ENCODE measurements around the gene ST8SIA2.

Gene ST8SIA2

DNA sequence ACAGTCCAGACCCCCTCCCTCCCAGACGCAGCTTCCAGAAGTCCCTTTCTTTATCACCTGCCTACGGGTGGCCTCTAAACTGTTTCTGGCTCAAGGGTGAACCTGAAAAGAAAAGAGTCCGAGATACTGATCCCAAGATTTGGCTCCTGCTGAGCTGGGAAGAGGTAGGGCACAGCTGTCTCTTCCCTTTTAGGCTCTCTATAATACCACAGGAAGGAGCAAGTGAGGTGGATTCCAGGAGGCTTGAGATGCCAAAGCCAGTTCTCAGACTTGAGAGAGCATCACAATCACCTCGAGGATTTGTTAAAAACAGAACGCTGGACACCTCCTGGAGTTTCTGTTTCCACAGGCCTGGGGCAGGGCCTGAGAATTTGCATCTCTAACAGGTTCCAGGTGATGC lies 12.3 kb downstream of the ST8SIA2 start:
- no peak for DNase-seq (ENCODE audit: low spot score in 2 of 2)
- Histone ChIP-seq H3K9me3 (no peaks in the 10 kb centered on the region), H3K36me3 (replicated peaks) (no peaks in the 10 kb centered on the region), H3K27me3 (ENCODE audit: low read depth) (no peaks in the 10 kb centered on the region), H3K4me1 (peaks cover 29% of the 10 kb centered on the region), H3K4me3 (no peak overlapping the region)
- in situ Hi-C loops (cut with MboI; ENCODE audit: low sequenced_read_pairs), result no loop called here

DNA sequence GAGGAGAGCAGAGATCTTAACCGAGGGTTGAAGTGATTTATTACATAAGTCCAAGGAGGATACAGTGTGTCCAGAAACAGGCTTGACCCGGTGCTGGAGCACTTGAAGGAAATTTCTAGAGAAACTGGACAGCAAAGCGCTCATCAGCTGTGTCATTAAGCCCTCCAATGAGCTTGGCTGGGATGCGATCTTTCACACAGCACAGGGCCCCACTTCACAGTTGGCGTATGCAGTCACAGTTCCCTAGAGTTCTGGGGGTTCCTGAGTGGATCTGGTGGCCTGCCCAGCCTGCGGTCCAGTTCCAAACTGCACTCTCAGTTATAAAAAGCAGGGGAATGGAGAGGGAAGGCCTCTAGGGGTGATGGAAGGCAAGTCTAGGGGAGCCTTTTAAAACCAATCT lies 13.6 kb downstream of the ST8SIA2 start:
- no peaks in the 10 kb centered on the region for H3K9me3 ChIP-seq
- in situ Hi-C loops (cut with MboI; ENCODE audit: low sequenced_read_pairs), result no loop called here

DNA sequence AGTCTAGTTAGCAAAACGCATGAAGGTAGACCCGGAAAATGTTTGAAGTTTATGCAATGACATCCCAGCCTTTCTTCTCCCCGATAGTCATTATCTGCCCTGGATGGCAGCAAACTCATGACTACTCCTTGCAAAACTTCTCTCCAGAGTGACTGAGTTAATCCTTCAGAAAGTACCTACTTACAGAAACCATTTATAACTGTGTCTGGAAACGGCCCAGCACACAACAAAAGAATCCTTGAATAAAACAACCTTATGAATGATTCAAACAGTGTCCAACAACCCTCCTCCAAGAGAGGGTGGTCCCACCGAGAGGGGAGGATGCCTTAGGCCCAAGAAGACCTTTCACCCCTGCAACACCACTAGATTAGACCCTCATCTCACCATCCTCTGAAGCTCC lies 14.2 kb downstream of the ST8SIA2 start:
- Histone ChIP-seq H3K4me1 (peaks cover 30% of the 10 kb centered on the region), H3K36me3 (replicated peaks) (no peaks in the 10 kb centered on the region), H3K9me3 (no peaks in the 10 kb centered on the region), H3K27me3 (ENCODE audit: low read depth) (no peaks in the 10 kb centered on the region), H3K4me3 (no peak overlapping the region)
- in situ Hi-C loops (cut with MboI; ENCODE audit: low sequenced_read_pairs), result no loop called here
- DNase-seq (ENCODE audit: low spot score in 2 of 2), result peak; percentile 19 to 49

More for the DNA sequence above, 13.6 kb downstream of the ST8SIA2 start:
- Histone ChIP-seq H3K4me1 (peaks cover 29% of the 10 kb centered on the region), H3K27me3 (ENCODE audit: low read depth) (no peaks in the 10 kb centered on the region), H3K36me3 (replicated peaks) (no peaks in the 10 kb centered on the region), H3K4me3 (no peak overlapping the region)
- DNase-seq (ENCODE audit: low spot score in 2 of 2), result no peak

DNA sequence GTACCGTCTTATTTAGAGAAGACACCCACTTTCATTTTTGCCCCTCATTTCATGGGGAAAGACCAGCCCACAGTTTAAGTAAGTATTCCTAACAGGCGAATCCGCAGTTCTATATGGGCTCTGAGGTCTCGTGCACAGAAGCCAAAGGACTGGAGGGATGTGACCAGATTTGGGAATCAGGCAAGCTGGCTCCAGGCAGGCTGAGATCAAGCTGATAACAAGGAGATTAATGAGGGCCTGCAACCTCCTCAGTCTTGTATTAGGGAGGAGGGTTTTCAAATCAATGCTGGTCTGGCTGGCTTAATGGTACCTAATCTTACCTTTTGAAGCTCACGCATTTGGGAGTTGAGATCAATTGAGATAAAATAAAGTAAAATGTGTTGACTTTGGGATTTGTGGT lies 15.3 kb downstream of the ST8SIA2 start:
- peak; percentile 45 to 55 for DNase-seq (ENCODE audit: low spot score in 2 of 2)
- no peaks in the 10 kb centered on the region for H3K27me3 ChIP-seq (ENCODE audit: low read depth)
- no peaks in the 10 kb centered on the region for H3K9me3 ChIP-seq
- H3K4me3 ChIP-seq, result no peak overlapping the region
- H3K36me3 ChIP-seq (replicated peaks), result no peaks in the 10 kb centered on the region
- in situ Hi-C loops (cut with MboI; ENCODE audit: low sequenced_read_pairs), result no loop called here
- peaks cover 38% of the 10 kb centered on the region for H3K4me1 ChIP-seq

DNA sequence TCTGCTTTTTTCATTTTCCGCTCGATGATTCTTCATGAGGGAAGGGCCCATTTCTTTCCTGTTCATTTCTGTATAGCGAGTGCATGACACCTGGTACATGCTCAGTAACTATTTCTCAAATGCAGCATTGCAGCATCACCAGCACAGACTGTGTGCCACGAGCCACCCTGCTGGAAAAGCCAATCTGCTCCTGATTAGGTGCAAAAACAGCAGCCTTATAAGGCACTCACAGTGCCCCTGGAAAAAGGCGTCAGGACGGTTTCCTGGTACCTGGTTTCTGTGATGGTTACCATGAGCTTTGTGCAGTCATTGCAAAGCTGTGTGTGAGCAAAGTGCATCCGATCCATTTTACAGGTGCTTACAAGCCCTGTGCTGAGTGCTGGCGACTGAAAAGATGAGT lies 15.8 kb downstream of the ST8SIA2 start:
- Histone ChIP-seq H3K9me3 (no peaks in the 10 kb centered on the region), H3K4me1 (peaks cover 39% of the 10 kb centered on the region), H3K27me3 (ENCODE audit: low read depth) (no peaks in the 10 kb centered on the region), H3K36me3 (replicated peaks) (no peaks in the 10 kb centered on the region), H3K4me3 (no peak overlapping the region)
- no peak for DNase-seq (ENCODE audit: low spot score in 2 of 2)
- in situ Hi-C loops (cut with MboI; ENCODE audit: low sequenced_read_pairs), result no loop called here

DNA sequence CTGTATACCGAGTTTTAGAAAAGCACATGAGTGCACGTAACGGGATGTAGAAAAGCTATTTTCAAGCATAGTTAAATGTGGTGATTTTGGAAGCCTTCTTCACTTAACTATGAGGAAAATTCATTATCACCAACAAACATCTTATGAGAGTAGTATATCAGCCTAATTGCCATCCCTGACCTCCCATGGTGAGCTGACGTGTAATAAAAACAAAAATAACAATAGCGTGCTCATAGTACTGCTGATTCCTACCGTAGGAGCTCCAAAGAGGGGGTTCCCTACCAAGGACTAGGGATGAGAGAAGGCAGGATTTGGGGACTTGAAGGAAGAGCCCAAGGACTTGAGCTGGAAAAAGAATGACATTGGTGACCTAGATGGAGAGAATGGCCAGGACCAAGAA lies 16.9 kb downstream of the ST8SIA2 start:
- DNase-seq (ENCODE audit: low spot score in 2 of 2), result no peak
- Histone ChIP-seq H3K36me3 (replicated peaks) (no peaks in the 10 kb centered on the region; the same call in 1 of the 2 replicates), H3K9me3 (no peaks in the 10 kb centered on the region), H3K4me3 (no peak overlapping the region), H3K4me1 (peaks cover 39% of the 10 kb centered on the region), H3K27me3 (ENCODE audit: low read depth) (no peaks in the 10 kb centered on the region)
- in situ Hi-C loops (cut with MboI; ENCODE audit: low sequenced_read_pairs), result no loop called here

DNA sequence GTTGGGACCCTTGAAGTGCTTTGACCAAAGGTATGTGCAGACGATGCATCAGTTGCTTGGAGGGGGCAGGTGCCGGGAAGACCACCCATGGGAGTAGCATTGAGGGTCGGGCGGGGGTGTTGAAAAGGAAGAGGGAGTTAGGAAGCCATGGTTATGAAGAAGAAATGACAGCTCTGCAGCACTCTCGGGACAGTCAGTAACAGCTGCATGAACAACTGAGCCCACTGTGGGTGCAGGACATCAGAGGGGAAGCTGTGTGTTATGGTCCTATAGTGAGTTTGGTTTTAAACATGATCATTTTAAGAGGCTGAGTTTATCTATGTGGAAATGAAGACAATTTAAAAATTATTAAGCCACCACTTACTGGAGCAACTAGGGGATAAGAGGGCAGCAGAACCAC lies 17.6 kb downstream of the ST8SIA2 start:
- H3K9me3 ChIP-seq, result no peaks in the 10 kb centered on the region
- H3K4me3 ChIP-seq, result no peak overlapping the region
- DNase-seq (ENCODE audit: low spot score in 2 of 2), result no peak
- no peaks in the 10 kb centered on the region; the same call in 1 of the 2 replicates for H3K36me3 ChIP-seq (replicated peaks)
- in situ Hi-C loops (cut with MboI; ENCODE audit: low sequenced_read_pairs), result no loop called here
- no peaks in the 10 kb centered on the region for H3K27me3 ChIP-seq (ENCODE audit: low read depth)
- H3K4me1 ChIP-seq, result peaks cover 39% of the 10 kb centered on the region

DNA sequence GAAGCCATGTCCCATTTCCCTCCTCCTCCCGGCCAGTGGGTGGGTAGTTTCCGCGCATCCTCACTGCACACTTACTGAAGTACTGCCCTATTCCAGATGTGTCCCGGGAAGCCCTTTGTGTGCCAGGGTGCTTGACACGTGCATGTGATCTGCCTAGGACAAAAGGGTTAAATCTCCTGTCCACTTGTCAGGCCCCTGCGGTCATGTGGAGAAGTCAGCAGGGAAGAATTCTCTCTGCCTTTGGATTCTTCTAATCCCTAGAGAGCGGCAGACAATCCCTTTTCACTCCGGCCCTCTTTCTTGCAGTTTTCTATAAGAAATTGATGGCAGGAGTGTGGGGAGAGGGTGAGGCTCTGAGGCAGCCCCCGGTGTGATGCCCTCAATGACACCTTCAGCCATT lies 19.8 kb downstream of the ST8SIA2 start:
- H3K4me3 ChIP-seq, result no peak overlapping the region
- no peaks in the 10 kb centered on the region; the same call in 1 of the 2 replicates for H3K36me3 ChIP-seq (replicated peaks)
- in situ Hi-C loops (cut with MboI; ENCODE audit: low sequenced_read_pairs), result no loop called here

DNA sequence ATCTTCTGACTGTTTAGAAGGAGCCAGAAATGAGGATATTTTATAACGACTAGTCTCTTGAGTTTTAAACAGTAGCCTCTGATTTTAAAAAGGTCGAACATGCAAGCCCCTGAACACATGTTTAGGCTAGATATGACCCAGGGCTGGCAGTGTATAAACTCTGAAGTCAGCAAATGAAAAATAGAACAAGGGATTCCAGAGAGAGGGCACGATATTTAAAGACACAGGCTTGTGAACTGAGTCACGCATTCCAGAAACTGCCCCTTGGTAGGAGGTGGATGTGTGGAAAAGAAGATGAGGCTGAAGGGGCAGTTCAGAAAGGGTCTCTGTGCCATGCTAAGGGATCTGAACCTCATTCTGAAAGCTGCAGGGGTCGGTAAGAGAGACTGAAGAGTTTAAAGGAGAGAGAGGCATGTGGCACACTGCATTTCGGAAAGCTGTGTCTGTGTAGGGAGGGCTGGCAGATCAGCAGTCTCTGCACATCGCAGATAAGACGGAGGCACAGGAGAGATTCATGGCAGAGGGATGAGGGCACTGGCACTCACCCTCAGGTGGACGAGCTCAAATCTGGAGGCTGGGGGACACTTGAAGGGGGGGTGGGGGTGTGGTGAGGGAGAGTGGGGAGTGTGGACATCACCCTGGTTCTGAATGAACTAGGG lies 22.1 kb downstream of the ST8SIA2 start:
- in situ Hi-C loops (cut with MboI; ENCODE audit: low sequenced_read_pairs), result no loop called here
- DNase-seq (ENCODE audit: low spot score in 2 of 2), result no peak
- H3K36me3 ChIP-seq (replicated peaks), result no peaks in the 10 kb centered on the region; the same call in 1 of the 2 replicates
- no peak overlapping the region for H3K4me3 ChIP-seq
- H3K27me3 ChIP-seq (ENCODE audit: low read depth), result no peaks in the 10 kb centered on the region
- H3K4me1 ChIP-seq, result peaks cover 13% of the 10 kb centered on the region
- no peaks in the 10 kb centered on the region for H3K9me3 ChIP-seq

More for the DNA sequence above, 19.8 kb downstream of the ST8SIA2 start:
- H3K9me3 ChIP-seq, result no peaks in the 10 kb centered on the region
- peak; percentile 81 for DNase-seq (ENCODE audit: low spot score in 2 of 2)
- peaks cover 23% of the 10 kb centered on the region for H3K4me1 ChIP-seq
- H3K27me3 ChIP-seq (ENCODE audit: low read depth), result no peaks in the 10 kb centered on the region

DNA sequence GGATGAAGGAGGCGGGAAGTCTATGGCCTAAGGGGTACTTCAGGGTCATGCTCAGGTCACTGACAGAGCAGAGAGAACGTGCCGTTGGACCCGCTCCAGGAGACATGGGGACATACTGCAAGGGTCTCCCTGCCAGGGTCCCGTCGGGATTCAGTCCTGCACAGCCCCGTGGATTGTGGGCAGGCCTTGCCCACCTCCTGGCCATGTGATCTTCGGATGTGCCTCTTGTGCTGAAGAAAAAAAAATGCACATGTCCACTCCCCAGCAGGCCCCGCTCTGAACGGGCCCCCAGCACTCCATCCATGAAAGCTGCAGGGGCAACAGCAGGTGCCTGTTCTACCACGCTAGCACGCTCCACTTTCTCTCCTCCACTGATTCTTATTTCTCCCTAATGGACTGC lies 22.9 kb downstream of the ST8SIA2 start:
- Histone ChIP-seq H3K4me1 (peaks cover 16% of the 10 kb centered on the region), H3K4me3 (no peak overlapping the region), H3K9me3 (no peaks in the 10 kb centered on the region), H3K27me3 (ENCODE audit: low read depth) (no peaks in the 10 kb centered on the region), H3K36me3 (replicated peaks) (no peaks in the 10 kb centered on the region; the same call in 1 of the 2 replicates)
- in situ Hi-C loops (cut with MboI; ENCODE audit: low sequenced_read_pairs), result no loop called here
- no peak for DNase-seq (ENCODE audit: low spot score in 2 of 2)

DNA sequence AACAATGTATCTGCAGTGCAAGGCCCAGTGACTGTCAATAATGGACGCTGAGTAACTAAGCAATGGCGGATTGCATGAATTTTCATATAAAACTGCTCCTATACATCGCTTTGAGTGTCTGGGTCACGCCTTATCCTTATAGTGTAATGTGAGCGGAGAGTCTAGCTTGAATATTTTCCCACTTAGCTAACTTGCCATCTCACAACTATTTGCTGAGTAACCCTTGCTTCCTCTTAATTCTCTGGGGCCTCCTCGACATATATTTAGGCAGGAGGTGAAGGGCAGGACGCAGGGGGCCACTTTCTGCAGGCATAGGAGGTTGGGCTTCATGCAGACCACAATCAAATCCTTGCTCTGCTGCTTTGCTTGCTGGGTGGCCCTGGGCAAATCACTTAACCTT lies 24.0 kb downstream of the ST8SIA2 start:
- H3K4me1 ChIP-seq, result peaks cover 27% of the 10 kb centered on the region
- in situ Hi-C loops (cut with MboI; ENCODE audit: low sequenced_read_pairs), result no loop called here
- no peaks in the 10 kb centered on the region; the same call in 1 of the 2 replicates for H3K36me3 ChIP-seq (replicated peaks)
- H3K4me3 ChIP-seq, result no peak overlapping the region
- DNase-seq (ENCODE audit: low spot score in 2 of 2), result no peak
- no peaks in the 10 kb centered on the region for H3K27me3 ChIP-seq (ENCODE audit: low read depth)
- no peaks in the 10 kb centered on the region for H3K9me3 ChIP-seq

DNA sequence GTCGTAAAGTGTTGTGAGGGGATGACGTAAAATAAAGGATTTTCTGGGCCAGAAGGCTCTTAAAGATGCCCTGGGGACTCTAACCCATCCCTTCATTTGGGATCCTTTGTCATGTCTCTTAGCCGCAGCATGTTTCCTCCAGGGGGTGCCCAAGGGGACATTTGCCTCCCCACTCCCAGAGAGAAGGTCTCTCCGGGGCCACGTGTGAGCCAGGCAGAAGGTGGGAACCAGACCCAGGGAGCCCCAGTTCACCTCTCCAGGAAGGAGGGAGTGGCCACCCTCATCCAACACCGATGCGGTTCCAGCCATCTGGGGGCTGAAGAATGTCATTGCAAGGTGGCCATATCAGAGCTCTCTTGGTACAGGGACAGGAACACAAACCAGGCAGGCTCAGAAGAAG lies 25.2 kb downstream of the ST8SIA2 start:
- in situ Hi-C loops (cut with MboI; ENCODE audit: low sequenced_read_pairs), result no loop called here
- DNase-seq (ENCODE audit: low spot score in 2 of 2), result peak in 1 of 2 experiments; percentile 31
- Histone ChIP-seq H3K36me3 (replicated peaks) (no peaks in the 10 kb centered on the region; the same call in 1 of the 2 replicates), H3K27me3 (ENCODE audit: low read depth) (no peaks in the 10 kb centered on the region), H3K4me1 (peaks cover 20% of the 10 kb centered on the region), H3K9me3 (no peaks in the 10 kb centered on the region), H3K4me3 (no peak overlapping the region)

DNA sequence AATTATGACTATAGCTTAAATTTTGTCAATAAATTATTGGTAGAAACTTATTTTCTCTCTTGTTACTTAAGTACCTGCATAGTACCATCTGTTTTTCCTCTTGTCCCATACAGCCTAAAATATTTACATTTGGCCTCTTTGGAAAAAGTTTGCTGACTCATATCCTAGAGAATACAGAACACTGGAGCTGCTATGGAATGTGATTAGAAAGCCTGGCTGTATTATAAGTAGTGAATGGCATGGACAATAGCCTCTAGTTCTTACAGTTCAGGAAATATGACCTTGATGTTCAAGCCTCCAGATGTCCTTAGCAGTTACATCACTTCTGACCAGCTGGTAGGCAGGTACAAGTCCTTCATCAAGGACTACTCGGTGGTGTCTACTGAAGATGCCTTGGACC lies 28.3 kb downstream of the ST8SIA2 start:
- Histone ChIP-seq H3K9me3 (no peaks in the 10 kb centered on the region), H3K4me3 (no peak overlapping the region), H3K36me3 (replicated peaks) (no peaks in the 10 kb centered on the region; the same call in 1 of the 2 replicates), H3K27me3 (ENCODE audit: low read depth) (no peaks in the 10 kb centered on the region), H3K4me1 (peaks cover 17% of the 10 kb centered on the region)
- peak in 1 of 2 experiments; percentile 50 for DNase-seq (ENCODE audit: low spot score in 2 of 2)
- in situ Hi-C loops (cut with MboI; ENCODE audit: low sequenced_read_pairs), result no loop called here

DNA sequence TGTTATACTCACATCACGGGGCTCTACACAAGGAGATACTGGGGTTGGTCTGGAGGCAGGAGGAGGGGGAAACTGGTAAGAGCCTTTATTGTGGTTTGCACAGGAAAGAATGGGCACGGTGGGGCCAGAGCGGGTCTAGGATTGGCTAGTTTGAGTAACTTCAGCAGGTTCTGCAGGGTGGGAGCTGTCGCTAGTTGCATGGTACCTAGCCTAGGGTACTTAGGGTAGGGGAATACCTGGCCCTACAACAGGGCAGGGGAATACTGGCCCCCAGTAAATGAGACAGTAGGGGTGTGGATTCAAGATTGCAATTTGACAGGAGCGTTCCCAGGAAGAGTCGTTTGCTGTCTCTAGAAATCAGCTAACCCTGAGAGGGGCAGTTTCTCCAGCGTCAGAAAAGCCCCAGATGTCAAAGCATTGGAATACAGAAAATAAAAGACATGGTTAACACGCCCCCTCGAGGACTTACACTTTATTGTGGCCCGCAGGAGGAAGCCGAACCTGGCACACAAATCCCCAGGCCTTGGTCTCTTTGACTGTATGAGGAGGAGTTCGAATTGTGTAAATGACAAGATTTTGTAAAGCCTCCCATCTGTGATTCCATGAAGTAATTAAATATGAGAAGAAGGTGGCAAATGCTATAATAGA lies 32.0 kb downstream of the ST8SIA2 start:
- in situ Hi-C loops (cut with MboI; ENCODE audit: low sequenced_read_pairs), result no loop called here
- H3K36me3 ChIP-seq (replicated peaks), result no peaks in the 10 kb centered on the region; the same call in 1 of the 2 replicates
- H3K27me3 ChIP-seq (ENCODE audit: low read depth), result no peaks in the 10 kb centered on the region
- H3K9me3 ChIP-seq, result no peaks in the 10 kb centered on the region
- peaks cover 33% of the 10 kb centered on the region for H3K4me1 ChIP-seq
- H3K4me3 ChIP-seq, result no peak overlapping the region
- DNase-seq (ENCODE audit: low spot score in 2 of 2), result no peak

Measured in HAP-1 (cell line).